ENCODE results near the gene ENTPD6.
A peak's percentile ranks its signal among the peaks of the same experiment; 100 is the strongest.
"Not testable (repeated sequence)": the region's sequence is repeated elsewhere in the genome, so short reads cannot be mapped to it uniquely, and the experiment has no call there.

Gene ENTPD6

DNA sequence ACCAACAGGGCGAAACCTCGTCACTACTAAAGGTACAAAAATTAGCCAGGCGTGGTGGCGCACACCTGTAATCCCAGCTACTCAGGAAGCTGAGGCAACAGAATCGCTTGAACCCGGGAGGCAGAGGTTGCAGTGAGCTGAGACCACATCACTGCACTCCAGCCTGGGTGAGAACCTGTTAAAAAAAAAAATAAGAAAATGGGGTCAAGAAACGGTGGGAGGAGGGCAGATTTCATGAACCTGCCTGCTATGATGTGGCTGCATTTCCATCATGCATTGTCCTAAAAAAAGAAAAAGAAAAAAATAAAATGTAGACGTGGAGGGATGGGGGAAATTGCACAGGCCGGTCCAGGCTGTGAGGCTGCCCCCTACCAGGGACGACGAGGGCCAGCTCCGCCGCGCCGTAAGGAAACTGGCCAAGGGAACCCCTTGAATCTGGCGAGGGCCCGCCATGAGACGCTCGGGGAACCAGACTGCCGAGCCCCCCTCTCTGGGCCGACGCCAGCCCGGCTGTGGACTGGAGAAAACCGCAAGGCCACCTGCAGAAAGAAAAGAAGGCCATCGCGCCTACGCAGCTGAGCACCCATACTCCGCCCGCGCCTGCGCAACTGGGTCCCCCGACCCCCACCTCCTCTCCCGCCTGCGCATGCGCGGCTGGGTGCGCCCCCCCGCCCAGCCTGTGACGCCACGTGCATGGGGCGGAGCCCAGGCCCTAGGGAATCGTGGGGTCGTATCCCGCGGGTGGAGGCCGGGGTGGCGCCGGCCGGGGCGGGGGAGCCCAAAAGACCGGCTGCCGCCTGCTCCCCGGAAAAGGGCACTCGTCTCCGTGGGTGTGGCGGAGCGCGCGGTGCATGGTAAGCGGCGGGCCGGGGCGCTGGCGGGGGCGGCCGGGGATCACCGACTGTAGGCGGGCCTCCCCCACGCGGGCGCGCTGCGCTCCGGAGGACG lies at the start of gene ENTPD6:
TSS of gene ENTPD6 (plus strand) at position 699 of the 948 bp plus-strand sequence. CDS start 10,825 bp downstream, outside the sequence.
- peak; percentile 92 for DNase-seq (ENCODE audit: low spot score)

GRCh38 chr20:25146976-25147375 lies 48.5 kb upstream of the ENTPD6 start:
- DNase-seq (ENCODE audit: low spot score), result no peak

DNA sequence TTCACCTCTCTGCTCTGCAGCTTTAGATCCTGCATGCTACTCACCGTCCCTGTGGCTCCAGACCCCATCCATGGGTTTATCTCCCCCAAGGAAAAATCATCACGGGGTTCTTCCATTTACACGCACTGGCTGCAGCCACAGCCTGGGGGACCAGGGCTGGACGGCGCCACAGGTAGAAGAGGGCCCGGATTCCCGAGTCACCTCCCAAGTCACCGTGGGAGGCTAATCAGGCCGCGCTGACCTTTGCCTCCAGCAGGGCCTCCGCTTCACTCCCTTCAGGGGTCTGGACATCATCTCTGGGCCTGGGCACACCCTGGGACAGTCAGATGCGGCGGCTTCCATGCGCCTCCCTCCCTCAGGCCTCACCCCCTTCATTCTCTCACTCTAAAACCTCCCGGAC lies 47.8 kb upstream of the ENTPD6 start:
- no peak for DNase-seq (ENCODE audit: low spot score)

DNA sequence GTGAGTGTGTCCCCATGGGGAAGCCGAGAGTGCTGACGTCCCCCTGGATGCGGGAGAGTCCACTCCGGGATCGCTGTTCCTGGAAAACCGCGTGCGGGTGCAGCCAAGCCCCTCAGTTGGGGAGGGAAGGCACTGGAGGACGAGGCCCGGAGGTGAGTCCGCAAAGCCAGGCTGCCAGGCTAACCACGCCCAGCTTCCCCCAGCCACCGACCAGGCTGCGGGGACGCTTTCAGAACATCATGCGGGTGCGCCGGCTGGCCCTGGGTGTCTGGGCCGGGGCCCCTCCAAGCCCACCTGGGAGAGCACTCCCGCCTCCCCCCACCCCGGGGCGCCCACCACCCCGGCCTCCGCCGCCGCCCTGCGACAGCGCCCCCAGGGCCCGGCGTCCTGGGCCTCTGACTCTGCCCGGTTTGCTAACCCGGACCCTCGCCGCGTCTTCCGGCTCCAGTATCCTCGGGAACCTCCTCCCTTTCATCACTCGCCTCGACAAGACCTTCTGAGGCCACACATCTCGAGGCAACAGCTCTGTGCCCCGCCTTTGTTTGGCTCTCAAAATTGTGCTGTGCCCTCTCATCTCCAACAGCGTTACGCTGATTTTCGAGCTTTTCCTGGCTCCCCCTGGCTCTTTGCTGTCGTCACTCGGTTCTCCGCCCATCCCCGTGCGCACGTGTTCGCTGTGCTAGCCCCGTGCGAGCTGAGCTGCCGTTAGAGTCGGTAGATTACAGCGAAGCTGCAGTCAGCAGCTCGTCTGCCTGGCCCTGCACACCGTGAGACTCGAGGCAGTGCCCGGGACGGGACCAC lies 47.1 kb upstream of the ENTPD6 start:
- peak; percentile 53 for DNase-seq (ENCODE audit: low spot score)

DNA sequence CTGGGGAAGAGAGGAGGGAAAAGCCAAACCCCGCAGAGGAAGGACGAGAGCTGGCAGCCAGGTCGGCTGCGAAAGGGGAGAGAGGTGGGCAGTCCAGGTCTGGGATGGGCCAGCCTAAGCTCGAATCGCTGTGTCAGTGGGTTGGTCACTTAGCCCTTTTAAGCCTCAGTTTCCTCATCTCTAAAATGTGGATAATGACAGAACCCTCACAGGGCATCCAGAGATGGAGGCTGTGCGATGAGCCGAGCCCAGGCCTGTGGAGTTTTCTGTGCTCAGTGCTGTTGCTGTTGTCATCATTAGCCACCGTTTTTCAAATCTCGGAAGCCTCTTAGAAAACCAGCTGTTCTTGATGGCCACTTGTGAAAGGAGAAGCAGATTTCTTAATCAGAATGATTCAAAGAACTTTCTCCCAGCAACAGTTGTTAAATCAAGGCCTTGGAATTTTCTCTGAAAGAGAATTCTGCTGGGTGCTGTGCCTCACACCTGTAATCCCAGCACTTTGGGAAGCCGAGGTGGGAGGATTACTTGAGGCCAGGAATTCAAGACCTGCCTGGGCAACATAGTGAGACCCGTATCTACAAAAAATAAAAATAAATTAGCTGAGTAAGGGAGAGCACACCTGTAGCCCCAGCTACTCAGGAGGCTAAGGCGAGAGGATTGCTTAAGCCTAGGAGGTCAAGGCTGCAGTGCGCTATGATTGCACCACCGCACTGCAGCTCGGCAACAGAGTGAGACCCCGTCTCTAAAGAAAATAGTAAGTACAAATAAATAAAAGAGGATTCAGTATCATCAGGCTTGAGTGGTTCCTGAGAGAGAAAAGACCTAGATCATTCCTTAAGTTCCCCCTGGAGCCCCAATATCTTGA lies 46.3 kb upstream of the ENTPD6 start:
- DNase-seq (ENCODE audit: low spot score), result no peak

- DNase-seq (ENCODE audit: low spot score), result peak; percentile 16
These were observed 45.5 kb upstream of the ENTPD6 start for GRCh38 chr20:25150016-25150415.

DNA sequence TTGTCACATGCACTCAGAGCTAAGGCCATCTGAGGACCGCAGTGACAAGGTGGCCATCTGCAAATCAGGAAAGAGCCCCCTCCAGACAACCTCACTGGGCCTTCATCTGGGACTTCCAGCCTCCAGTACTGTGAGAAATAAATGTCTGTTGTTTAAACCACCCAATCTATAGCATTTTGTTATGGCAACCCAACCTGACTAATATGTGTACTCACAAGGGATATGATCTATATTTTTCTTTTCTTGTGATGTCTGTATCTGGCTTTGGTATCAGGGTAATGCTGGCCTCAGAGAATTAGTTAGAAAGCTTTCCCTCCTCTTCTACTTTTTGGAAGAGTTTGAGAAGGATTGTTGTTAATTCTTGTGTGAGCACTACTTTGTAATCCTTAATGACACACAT lies 37.5 kb upstream of the ENTPD6 start:
- no peak for DNase-seq (ENCODE audit: low spot score)

DNA sequence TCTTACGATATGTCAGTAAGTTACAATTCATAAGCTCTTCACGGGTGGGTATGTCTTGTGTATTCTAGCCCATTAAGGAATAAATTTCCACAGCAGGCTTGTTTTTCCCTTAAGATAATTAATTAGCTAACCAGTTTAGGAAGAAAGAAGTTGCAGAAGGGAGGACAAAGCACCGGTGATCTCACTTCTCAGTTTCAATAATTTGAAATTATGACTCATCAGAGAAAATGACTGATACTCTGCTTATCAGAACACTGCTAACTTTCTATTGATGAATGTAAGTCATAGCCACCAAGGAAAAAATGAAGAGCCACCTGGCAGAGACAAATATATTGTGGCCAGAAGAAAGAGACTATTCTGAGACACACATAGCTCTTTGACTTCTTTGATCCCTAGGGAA lies 35.0 kb upstream of the ENTPD6 start:
- no peak for DNase-seq (ENCODE audit: low spot score)

DNA sequence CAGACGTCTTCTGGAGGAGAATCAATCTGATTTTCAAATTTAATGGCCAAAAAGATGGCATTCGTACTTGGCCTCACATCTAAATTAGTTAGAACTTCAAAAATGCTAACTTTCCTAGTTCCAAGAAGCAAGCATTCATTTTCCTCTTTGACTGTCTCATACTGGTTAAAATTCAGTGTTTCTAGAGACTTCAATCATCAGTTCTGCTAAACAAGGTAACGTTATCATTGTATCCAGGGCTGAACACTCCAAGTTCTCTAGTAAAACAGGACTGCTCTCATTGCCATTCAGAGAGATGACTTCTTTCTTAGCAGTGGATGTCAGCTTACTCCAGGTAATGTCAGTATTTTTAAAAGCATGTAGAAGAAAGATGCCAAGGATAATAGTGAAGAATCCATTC lies 34.6 kb upstream of the ENTPD6 start:
- DNase-seq (ENCODE audit: low spot score), result no peak

DNA sequence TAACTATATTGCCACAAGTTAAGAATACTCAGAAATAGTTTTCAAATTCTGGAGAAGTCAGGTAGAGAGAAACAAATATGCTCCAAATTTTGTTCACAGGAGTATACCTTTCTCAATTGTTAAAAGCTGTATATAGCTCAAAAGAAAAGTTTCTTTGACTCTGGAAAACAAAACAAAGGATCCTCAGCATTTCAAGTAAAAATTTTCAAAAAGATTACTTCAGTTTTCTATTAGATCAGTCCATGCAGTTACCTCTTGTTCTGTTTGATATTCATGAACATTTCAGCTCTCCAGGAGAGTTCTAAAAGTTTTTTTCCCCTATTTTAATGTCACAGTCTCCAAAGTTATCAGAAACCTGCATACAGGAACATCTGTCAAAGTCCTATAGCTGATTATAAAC lies 30.4 kb upstream of the ENTPD6 start:
- DNase-seq (ENCODE audit: low spot score), result no peak

DNA sequence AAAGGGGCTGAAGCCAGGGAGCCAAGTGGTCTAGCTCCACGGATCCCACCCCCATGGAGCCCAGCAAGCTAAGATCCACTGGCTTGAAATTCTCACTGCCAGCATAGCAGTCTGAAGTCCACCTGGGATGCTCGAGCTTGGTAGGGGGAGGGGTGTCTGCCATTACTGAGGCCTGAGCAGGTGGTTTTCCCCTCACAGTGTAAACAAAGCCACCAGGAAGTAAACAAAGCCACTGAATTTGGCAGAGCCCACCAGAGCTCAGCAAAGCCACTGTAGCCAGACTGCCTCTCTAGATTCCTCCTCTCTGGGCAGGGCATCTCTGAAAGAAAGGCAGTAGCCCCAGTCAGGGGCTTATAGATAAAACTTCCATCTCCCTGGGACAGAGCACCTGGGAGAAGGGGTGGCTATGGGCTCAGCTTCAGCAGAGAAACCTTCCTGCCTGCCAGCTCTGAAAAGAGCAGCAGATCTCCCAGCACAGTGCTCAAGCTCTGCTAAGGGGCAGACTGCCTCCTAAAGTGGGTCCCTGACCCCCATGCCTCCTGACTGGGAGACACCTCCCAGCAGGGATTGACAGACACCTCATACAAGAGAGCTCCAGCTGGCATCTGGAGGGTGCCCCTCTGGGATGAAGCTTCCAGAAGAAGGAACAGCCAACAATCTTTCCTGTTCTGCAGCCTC lies 29.3 kb upstream of the ENTPD6 start:
- not testable (repeated sequence) for DNase-seq (ENCODE audit: low spot score)

DNA sequence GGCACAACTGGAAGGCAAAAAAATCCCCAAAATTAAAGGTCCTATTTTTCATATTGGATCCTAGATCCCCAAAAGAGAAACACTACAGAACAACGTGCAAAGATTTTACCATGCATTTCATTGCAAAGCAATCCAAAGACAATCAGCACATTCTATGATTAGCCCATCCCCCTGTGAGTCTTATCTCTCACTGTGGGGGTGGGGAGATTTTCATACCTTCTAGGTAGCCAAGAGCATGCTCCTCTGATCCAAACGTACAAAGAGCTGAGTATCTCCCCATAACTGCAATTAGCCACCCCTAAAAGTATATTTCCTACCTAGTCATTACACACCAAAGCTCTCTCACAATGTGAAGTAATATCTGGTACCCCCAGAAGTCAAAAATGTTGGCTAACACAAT lies 22.2 kb upstream of the ENTPD6 start:
- no peak for DNase-seq (ENCODE audit: low spot score)

- no peak for DNase-seq (ENCODE audit: low spot score)
These were observed 21.6 kb upstream of the ENTPD6 start for GRCh38 chr20:25173886-25174308.

DNA sequence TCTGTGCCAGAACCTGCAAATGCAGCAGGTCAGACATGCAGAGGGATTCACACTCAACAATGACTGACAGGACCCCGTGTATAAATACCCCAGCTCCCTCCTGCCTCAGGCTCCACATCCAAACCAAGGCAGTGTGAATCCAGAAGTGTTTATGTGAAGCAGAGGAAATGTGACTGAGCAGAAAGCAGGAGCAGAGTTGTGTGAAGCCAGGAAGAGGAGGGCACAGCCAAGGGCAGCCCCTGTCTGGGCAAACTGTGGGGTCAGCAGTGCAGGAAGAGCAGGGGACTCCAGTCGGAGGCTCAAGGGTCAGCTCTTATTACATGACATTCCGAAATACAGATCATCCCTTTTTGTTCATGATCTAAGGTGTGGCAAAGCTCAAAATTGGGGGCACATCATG lies 19.3 kb upstream of the ENTPD6 start:
- no peak for DNase-seq (ENCODE audit: low spot score)

GRCh38 chr20:25177890-25178321 lies 17.6 kb upstream of the ENTPD6 start:
- DNase-seq (ENCODE audit: low spot score), result no peak

DNA sequence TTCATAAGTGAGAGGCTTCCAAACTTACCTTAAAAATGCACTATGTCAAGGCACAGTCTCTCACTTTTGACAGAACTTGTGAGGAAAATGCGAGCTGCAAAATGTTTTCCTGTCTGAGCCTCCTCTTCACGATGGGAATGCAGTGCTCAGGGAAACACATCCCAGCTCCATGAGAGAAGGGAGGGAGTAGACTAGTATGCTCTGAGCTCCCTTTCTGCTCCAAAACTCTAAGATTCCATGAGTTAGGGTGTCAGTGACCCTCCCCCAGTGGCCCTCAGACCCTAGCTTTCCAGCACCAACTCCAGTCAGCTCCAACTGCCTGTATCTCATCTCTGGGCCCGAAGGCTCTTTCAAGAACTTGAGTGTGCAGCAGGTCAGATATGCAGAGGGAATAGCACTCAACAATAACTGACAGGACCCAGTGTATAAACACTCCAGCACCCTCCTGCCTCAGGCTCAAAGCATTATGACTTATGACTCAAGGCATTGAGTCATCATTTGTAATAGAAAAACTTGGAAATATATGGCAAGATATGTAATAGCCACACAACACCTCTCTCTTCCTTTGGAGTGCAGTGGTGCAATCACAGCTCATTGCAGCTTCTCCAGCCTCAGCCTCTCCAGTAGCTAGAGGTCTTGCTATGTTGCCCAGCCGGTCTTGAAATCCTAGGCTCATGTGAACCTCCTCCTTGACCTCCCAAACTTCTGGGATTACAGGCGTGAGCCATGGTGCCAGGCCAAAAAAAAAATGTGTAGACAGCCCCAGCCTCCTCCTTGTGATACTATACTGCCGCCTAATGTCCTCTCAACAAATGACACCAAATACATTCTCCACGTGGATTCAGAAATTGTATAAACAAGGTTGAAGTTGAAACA lies 16.7 kb upstream of the ENTPD6 start:
- peak; percentile 65 for DNase-seq (ENCODE audit: low spot score)

DNA sequence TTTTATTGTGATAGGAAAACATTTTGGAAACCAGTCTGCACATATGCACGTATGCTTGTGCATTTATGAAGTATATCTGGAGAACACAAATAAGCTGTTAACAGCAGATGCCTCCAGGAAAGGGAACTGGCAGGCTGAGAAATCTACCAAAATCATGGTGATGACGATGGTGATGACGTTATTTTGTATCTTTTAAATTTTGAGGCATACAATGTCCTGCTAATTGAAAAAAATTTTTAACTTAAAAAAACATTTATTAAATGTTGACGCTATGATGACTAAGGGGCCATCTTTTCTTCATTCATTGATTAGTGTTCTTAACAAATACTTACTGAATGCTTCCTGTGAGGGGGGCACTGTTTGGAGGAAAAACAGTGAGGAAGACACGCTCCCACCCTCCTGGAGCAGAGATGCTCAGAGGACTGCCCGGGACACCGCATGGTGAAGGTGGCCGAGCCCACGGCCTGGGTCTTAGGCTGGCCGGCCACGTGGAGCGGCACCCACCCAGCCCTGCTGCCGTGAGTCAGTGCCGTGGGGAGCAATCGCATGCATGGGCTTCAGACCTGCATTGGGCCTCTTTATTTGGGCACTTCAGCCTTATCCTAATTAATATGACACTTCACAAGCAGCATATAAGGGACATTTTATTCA lies 15.9 kb upstream of the ENTPD6 start:
- DNase-seq (ENCODE audit: low spot score), result no peak

DNA sequence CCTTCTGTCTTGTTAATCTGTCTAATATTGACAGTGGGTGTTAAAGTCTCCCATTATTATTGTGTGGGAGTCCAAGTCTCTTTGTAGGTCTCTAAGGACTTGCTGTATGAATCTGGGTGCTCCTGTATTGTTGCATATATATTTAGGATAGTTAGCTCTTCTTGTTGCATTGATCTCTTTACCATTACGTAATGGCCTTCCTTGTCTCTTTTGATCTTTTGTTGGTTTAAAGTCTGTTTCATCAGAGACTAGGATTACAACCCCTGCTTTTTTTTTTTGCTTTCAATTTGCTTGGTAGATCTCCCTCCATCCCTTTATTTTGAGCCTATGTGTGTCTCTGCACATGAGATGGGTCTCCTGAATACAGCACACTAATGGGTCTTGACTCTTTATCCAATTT lies 11.1 kb upstream of the ENTPD6 start:
- not testable (repeated sequence) for DNase-seq (ENCODE audit: low spot score)

GRCh38 chr20:25187220-25187619 lies 8.3 kb upstream of the ENTPD6 start:
- DNase-seq (ENCODE audit: low spot score), result no peak

DNA sequence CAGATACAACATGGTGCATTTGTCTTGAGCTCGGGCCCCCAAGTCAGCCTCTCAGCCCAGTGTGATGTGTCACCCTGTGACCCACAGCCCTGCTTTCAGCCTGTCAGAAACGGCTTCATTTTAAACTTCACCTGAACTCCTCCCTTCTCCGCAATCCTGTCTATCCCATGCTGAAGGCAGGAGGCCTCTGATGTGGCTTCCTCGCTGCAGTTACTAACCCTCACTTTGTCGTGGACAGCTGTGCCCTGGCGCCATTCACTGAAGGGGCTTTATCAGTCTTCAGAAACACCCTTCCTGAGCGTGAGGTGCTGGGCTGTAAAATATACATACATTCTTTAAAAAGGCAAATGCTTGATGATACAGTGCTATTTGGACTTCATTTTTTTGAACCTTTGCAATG lies 7.9 kb upstream of the ENTPD6 start:
- no peak for DNase-seq (ENCODE audit: low spot score)

Measured in Ammon's horn (tissue), 1 donor.